GM18508 (cell line): ENCODE results near the gene RXFP2.

Experiments
- ATAC-seq: cut with Tn5 transposase; IDR thresholded peaks from one replicate; pipeline ENCODE4 v1.9.1; 2021; ENCODE audit warnings: moderate number of reproducible peaks; ENCODE audit not compliant: insufficient read depth, unreplicated experiment

RXFP2 gene

DNA sequence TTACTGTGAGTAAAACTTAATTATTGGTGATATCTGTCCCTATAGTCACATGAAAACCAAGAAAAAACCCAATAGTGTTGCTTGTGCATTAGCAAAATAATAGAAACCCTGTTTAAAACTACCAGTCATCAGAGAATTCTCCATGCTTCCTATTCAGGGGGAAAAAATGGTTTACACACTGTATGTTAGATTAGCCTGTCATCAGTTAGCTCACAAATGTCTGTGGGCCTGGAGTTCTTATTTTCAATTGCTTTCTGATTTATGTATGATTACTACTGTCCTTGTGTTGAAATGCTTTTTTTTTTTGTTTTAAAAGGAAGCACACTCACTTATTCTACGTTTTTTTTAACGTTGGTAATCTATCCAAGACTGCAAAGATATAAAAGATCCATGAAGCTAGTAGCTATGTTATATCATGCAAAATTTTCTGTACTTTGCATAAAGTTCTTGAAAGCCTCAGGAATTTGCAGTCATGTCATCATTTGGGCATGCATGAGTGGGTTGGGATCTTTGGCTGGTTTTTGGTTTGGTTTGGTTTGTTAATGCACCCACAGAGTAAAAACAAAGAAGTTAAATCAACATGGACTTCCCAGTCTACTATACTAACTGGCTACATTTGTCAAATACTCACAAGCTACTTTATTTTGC, 25.9 kb downstream of the RXFP2 start:
- no peak for ATAC-seq

DNA sequence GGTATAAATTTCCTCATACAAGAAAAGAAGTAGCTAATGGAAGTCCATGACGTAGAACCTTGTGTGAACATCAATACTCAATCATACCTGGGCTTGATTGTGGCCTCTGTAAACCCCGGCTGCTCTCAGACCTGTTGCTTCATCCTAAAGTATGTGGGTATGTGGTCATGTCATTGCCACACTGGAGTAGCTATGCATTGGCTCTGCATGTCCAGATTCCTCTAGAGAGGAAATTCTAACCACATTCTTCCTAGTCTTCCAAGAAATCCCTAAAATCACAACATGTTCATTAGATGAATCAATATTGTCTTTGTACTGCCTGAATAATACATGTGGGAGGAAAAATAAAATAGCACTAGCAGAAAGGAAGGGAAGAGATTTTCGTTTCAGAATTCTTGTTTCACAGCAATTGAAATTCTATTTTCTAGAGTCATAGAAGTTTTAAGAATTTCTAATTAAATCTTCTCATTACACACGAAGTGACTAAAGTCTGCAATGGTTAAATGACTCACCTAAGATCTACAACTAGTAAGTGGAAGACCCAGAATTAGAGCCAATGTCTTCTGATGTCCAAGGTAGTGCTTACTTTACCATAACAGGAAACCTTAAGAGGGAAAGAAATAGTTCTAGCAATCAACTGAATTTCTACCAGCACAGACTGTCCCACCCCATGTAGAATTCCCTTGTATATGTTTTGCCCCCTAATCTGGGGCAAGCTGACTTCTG, 28.0 kb downstream of the RXFP2 start:
- no peak for ATAC-seq

DNA sequence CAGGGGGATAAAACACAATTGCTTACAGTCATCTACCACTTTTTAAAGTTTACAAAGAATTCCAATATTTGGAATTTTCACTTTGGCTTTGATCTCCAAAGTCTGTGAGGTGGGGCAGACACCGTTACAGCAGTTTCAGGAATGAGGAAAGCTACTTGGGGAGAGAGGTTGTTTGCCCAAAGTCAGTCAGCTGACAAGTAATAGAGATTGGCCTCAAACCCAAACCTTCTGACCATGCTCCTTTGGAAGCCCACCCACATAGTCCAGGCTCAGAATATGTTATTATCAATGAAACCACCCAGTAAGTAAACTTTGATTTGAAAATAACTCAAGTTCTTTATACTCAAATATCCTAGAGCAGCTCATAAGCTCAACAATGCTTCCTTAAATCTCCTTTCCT, 29.0 kb downstream of the RXFP2 start:
- ATAC-seq: no peak

DNA sequence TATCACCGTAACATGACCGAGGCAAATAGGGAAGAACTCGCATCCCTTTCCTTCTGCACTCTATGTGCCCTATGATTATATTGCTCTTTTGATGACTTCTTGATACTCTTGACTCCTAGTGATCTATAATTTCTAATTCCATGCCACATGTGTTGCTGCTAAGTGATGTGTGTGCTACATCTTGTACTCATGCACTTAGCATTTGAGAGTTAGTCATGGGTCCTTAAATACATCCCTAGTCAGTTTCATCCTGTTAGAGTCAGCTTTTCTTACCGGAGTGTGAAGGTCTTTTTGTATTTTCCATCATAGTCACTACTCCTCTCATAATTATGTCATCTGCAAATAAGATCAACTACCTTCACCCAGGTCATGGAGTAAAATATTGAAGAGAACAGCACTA, 30.2 kb downstream of the RXFP2 start:
- no peak for ATAC-seq

DNA sequence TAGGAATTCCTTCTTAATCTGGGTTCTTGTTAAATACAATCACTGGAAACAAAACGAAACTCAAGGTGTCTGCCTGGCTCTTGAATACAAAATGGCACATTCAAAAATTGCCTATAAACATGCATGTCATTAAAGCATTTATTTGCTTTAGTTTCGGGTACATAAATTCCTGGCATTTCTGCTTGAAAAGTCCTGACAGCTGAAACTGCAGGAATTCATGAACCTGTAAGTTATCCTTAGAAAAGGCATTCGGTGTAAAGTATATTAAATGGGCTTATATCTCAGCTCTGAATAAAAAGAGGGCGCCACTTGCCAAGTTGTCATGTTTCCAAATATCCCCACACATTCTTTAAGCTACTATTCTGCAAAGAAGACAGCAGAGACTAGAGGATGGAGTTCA, 32.9 kb downstream of the RXFP2 start:
- ATAC-seq: no peak

DNA sequence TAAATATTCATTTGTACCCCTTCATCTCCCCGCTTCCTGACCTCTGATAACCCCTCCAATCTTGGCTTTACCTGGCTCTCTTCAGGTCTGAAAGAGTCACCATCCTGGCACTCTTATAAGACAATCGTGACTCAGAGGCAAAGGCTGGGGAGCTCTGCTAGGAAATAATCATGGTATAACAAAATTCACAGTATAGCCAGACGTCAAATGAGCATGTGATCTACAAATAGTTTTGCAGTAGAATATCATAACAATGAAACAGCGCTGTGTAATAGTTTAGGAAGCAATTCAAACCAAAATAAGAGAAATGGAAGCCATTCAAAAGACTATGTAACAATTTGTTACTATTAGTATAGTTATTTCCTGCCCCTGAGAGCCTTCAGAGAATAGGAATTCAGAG, 34.2 kb downstream of the RXFP2 start:
- ATAC-seq: no peak

DNA sequence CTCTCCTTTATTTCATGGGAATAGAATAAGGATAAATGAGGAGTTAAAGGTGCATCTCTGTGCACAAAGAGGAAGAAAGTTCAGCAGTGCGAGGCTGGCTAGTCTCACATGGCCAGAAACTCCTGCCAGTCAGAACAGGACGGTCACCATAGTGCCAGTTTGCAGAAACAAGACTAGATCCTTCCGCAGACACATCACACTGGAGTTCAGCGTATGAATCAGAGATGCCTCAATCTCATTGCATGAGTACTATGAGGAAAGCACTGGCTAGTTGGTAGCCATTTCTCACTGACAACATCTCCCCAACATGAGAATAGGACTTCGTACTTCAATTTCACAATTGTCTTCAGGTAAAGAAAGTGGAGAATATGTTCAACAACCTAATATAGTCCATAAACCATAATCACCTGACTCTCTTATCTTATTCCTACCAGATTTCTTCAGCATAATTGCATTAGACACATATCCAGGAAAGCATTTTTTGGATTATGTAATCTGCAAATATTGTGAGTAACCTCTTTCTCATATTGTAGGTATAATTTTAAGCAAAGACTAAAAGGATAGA, 34.9 kb downstream of the RXFP2 start:
- ATAC-seq: no peak

DNA sequence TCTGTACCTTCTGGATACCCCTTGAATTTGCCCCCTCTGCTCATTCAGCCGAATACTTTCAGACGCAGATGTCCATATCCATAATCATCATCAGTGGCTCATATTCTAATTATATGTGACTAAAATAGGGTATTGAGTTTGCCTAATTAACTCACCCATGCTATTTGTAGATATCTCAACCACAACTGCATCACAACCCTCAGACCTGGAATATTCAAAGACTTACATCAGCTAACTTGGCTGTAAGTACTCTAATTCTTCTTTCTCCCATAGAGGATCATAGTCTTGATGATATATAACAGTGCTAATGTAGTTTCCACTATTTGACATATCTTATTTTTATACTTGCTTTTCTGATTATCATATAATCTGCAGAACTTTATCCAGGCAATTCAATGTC, 35.8 kb downstream of the RXFP2 start:
- ATAC-seq: no peak

DNA sequence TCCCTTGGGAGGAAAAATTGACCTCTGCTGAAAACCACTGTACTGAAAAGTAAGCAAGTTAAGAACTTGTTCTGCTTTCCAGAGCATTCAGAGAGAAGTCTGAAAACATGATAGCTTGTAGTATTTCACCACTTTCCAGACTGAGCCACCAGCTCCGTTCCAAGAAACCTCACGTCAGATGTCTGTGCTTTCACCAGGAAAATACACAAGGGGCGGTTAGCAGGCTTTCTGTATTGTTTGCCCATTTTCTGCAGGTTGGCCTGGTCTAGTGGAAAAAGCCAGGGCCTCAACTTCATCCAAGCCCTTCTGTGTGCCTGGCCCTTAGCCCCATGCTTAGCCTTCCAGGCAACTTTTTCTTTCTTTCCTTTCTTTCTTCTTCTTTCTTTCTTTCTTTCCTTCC, 36.4 kb downstream of the RXFP2 start:
- ATAC-seq: no peak

DNA sequence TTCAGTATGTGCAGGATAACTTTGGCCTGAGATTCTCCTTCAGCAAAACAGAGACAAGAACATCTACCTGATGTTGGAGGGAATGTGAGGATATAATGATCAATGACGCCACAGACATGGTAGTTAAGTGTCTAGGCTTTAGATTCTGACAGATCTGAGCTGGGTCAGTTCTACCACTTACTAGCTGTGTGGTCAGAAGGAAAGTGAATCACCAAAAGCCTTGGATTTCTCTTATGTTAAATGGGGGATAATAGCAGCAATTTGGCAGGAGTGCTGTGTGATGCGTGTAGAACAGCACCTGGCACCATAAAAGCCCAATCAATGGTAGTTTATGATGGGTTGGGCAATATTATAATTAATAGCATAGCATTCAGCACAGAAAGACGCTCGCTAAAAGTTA, 41.7 kb downstream of the RXFP2 start:
- ATAC-seq: no peak

DNA sequence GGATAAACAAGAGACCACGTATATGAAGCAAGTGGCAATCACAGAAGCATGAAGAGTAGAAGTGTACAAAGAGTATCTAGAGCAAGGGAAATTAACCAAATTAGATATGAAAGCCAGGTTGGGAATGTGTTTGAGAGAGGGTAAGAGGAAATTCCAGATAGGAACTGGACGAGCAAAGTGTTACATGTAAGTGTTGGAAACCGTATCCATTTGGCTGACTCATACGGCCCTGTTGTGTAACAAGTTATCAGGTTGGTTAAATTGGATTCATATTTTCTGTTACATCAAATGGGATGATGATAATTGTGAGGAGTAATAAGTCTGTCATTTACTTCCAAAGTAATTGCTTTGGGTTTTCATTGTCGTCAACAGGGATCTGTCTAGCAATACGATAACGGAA, 46.7 kb downstream of the RXFP2 start:
- no peak for ATAC-seq

DNA sequence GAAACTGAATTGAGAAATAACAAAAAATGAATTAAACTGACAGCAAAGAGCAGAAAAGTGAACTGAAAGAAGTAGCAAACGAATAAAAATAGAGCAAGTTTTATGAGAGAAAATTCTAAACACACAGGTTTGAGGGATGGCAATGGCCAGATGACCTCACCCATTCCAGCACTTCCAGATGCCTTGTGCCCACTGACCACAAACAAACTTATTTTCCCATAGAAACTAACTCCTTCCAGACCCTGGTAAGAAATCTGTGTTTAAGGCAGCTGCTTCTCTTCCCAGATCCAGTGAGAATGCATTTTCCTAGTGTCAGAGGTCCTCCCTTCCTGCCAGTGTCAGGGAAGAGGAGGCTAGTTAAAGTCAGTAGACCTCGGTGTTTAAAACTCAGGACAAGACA, 51.7 kb downstream of the RXFP2 start:
- ATAC-seq: no peak

DNA sequence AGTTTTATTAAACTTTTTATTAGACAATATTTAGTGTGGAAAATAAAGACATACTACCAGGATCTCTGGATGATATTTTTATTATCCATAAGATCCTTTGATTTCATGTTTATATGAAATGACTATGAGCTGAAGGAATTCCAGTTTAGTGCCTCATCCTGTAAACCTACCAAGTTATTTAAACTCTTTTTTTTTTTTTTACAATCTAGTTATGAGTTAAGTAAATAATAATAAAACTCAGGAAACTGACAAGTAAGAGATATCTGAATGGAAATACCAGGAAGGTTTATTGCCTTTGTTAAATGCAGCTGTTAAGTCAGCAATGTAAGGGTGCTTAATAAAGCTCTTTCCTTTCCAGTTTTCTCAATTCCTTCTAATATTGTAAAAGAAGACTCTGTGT, 53.9 kb downstream of the RXFP2 start:
- no peak for ATAC-seq

DNA sequence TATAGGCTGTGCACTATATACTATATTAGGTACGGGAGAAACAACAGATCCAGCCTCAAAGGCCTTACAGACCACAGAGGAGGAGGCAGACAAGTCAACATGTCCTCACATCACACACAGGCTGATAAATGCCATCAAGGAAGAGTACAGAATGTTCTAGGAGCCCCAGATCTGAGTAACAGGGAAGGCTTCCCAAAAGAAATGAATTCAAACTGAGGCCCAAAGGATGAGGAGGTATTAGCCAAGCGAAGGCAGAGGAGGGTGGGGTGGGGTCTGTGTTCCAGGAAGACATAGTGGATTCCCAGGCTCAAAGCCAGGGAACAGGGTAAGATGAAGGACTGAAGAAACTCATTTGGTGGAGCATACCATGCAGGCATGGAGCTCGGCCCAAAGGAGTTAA, 55.1 kb downstream of the RXFP2 start:
- ATAC-seq: no peak

DNA sequence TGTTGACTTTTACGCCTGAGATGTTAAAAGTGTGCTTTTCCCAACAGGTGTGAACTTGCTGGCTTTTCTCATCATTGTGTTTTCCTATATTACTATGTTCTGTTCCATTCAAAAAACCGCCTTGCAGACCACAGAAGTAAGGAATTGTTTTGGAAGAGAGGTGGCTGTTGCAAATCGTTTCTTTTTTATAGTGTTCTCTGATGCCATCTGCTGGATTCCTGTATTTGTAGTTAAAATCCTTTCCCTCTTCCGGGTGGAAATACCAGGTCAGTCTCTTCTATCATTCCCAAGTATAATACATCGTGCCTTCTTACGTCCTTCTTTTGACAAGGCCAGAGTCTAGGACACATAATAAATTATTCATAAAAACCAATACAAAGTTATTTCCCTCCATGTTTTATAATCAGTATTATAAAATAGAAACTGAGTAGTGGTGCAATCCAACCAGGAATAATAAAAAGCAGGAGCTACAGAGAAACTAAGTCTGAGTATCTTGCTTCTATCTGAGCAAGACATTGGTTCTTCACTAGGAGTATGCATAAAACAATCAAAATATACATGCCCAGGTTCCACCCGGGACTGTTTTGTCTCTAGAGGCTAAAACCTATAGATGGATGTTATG, 57.9 kb downstream of the RXFP2 start:
- ATAC-seq: no peak

DNA sequence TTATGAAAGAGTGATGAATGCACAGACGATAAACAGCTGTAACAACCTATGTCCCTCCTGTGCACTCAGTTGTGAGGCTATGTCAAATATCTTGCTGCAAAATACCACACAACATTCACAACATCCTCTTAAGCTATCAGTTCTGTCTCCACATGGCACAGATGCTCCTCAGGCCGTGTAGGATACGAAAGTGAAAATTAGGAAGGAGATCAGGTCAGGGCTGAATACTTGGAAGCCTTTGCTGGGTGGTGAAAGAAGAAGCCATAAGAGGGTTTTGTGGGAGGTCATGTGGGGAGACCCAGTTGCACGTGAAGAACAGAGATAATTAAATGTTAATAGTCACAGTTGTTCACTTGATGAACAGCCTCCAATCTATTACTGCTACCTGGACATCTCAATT, 58.9 kb downstream of the RXFP2 start:
- ATAC-seq: no peak

DNA sequence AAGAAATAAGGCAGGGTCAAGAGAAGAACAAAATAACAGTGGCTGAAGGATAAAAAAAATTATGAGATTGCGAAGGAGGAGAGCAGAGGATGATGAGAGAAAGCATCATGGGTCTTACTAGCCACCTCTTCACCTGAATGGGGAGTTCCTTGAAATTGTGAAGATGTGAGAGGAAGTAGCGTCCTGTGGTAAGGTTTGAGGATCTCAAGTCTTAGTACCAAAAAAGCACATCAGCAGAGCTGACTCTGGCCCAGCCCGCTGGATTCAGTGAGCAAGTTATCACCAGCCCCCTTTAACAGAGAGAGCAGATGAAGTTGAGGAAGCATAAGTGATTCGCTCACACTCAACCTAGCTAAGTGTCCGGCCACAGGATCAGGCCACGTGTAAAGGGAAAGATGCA, 61.8 kb downstream of the RXFP2 start:
- ATAC-seq: no peak

DNA sequence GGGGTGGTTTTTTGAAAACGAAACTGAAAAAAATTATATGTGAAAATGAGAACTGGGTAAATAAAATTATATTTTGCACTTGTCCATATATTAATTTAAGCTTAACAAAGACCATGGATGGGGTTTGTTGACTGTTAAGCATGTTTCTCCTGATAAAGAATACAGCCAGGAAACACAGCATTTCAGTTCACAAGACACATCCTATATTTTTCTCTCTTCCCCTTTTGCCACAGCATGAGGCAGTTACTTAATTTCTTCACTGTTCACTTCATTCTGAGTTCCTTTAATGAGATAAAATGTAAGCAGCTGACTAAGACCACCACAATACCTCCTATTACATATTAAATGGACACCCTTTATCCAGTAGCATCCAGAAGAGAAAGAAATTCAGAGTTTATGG, 64.0 kb downstream of the RXFP2 start:
- ATAC-seq: no peak

DNA sequence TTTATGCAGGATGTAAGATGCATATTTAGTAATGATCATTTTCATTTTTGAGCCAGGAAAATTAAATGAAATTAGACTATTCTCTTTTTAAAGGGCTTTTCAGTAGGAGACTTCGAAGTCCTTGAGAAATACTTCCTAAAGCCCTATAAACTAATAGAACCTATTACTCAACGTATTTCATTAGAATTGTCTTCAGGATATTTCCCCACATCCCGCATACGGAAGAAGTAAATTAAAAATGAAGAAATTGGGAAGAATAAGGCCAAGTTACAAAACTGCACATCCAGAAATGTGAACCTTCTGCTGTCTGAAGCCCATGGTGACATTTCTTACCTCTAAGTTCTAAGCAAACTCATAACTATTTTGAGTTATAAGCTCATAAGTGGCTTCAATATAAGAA, 66.5 kb downstream of the RXFP2 start:
- no peak for ATAC-seq

DNA sequence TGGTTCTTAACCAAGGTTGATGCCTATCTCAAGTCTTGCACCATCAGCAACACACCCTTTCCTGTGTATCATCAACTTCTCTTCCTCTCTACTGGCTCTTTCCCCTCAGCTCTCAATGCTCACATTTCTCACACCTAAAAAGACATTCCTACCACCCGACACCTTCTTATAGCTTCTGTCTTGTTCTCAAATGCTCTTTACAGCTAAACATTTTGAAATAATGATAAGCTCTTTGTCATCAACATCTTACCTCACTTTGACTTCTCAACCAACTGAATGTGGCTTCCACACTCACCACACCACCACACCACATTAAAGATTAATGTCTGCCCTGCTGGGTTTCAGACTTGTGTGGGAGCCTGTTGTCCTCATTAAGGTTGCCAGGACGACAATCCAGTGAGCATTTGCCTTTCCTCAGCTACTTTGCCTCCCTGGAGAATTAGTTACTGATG, 67.8 kb downstream of the RXFP2 start:
- ATAC-seq: no peak

DNA sequence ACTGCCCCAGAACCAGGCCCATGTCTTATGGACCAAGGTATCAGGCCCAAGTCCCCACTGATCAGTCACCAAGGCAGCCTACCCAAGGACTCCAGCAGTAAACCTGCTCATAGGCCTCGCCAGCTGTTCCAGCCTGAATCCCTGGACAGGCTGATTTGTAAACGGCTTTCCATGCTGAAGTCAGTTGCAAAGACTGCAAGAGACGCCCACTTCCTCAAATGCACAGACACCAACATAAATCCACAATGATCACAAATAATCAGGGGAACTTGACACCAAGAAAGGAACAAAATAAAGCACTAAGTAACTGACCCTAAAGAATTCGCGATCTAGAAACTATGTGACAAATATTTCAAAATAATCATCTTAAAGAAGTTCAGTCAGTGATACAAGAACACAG, 75.2 kb downstream of the RXFP2 start:
- ATAC-seq: no peak
